ENCODE results near the gene SRPK2. TPM values are rescaled to one million over a fixed set of nuclear protein-coding genes. Genes with fewer than 3 reads are reported as not detected.
A peak's percentile ranks its signal among the peaks of the same experiment; 100 is the strongest.

Gene SRPK2
- total and polyA plus RNA-seq, 2 of the 8 experiments (the other 6 are each of a cell fraction or from before 2014, with no cell fraction given), result 10.0 to 47.1 TPM

DNA sequence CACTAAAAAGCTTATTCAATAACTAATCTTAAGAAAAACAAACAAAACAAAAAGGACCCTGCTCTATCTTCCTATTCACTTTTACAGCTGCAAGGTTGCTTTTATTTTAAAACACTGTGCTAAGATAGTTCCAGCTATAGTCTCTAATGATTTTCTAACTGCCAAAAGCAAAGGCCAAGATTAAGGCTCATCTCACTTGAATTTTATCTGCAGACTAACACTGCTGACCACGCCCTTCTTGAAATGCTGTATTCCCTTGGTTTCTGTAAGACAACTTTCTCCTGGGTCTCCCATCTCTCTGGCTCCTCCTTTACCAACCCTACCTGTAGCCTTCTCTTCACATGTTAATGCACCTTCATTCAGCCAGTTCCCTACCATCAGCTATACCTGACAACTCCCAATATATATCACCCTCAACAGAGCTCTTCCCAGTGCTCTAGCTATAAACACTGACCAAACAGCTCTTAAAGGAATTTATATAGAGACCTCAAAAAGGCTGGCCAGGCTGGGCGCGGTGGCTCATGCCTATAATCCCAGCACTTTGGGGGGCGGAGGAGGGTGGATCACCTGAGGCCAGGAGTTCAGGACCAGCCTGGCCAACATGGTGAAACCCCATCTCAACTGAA lies 11.7 kb downstream of the SRPK2 start:
- Histone ChIP-seq H3K4me3 (ENCODE audit: extremely low read depth in 1 of 4, insufficient read depth in 2 of 4, low read depth in 3 of 4, low read length in 4 of 4) (no peak overlapping the region), H4K5ac (ENCODE audit: insufficient read length, low read depth, low read length) (no peak overlapping the region), H3K56ac (replicated peaks; ENCODE audit: insufficient read length, low read depth, low read length) (no peak overlapping the region), H2BK20ac (ENCODE audit: low read length) (no peak overlapping the region), H3K36me3 (ENCODE audit: control insufficient read depth in 2 of 4, insufficient read depth in 4 of 4, low read length in 3 of 4) (no peaks in the 10 kb centered on the region), H3K9me3 (ENCODE audit: insufficient read depth in 2 of 2, low read depth in 1 of 2, low read length in 1 of 2) (no peaks in the 10 kb centered on the region), H2BK15ac (ENCODE audit: low read length) (no peak overlapping the region), H2BK12ac (ENCODE audit: low read depth, low read length) (no peak overlapping the region), H3K4me2 (ENCODE audit: insufficient read depth in 1 of 2, low read depth in 2 of 2, low read length in 2 of 2) (0 out of 4 replicates have a peak overlapping the region, but pooled peaks of 1 of the 2 experiments have one; percentile 7), H2AK5ac (ENCODE audit: low read depth, low read length) (no peak overlapping the region), H3K9ac (replicated peaks in 1 of 4; ENCODE audit: extremely low read depth in 1 of 4, low read depth in 3 of 4, low read length in 3 of 4) (no peak overlapping the region), H3K4ac (replicated peaks; ENCODE audit: insufficient read length, low read depth, low read length) (no peak overlapping the region), H3K27me3 (replicated peaks in 1 of 4; ENCODE audit: control insufficient read depth in 3 of 4, extremely low read depth in 1 of 4, insufficient read depth in 3 of 4, low read length in 3 of 4) (no peaks in the 10 kb centered on the region; a peak in 1 of 7 replicates), H3K18ac (ENCODE audit: extremely low read depth, low read length) (no peak overlapping the region), H3K79me2 (ENCODE audit: control insufficient read depth in 1 of 2, insufficient read depth in 2 of 2, low read length in 2 of 2) (peaks cover 3 to 88% of the 10 kb centered on the region in 2 experiments), H3K79me1 (ENCODE audit: low read depth, low read length) (no peaks in the 10 kb centered on the region; the same call in 1 of the 2 replicates), H4K91ac (replicated peaks; ENCODE audit: insufficient read length, low read length) (no peak overlapping the region), H2BK120ac (replicated peaks; ENCODE audit: low read depth, low read length) (no peak overlapping the region), H4K8ac (ENCODE audit: extremely low read depth, insufficient read depth, low read length) (no peak overlapping the region), H3K14ac (ENCODE audit: insufficient read length) (no peak overlapping the region), H2AFZ (ENCODE audit: low read length) (no peak overlapping the region), H2BK5ac (ENCODE audit: low read depth, low read length) (no peak overlapping the region), H4K20me1 (replicated peaks in 1 of 2; ENCODE audit: control insufficient read depth in 1 of 2, insufficient read depth in 2 of 2, low read length in 2 of 2) (peaks cover 6 to 19% of the 10 kb centered on the region in 2 experiments), H3K23me2 (ENCODE audit: low read depth, low read length) (no peaks in the 10 kb centered on the region; the same call in 1 of the 2 replicates), H3K23ac (ENCODE audit: insufficient read length) (no peak overlapping the region), H3K27ac (ENCODE audit: low read depth, low read length) (no peak overlapping the region), H3K4me1 (replicated peaks in 1 of 4; ENCODE audit: control insufficient read depth in 3 of 4, insufficient read depth in 4 of 4, low read length in 3 of 4) (peaks cover 1 to 7% (median 3%) of the 10 kb centered on the region in 4 experiments; a peak in 5 of 7 replicates)
- POLR2A ChIA-PET (ENCODE audit: partially characterized antibody), result interaction anchor here (0.9 to 5.1 kb wide), 2 partner anchors 10 to 25 kb away, joined by 3 to 28 read pairs; partner anchors contain the start of gene SRPK2
- CTCF ChIA-PET (ENCODE audit: partially characterized antibody), result interaction anchor here (0.6 to 1.6 kb wide), 6 partner anchors 9 to 368 kb away, joined by 3 to 10 read pairs (median 4); no protein-coding TSS in a partner anchor
- FAIRE-seq (peak; percentile 85), DNase-seq (ENCODE audit: low read depth in 1 of 2, low spot score in 2 of 2) (no peak)
- WGBS, 2 experiments (ENCODE audit: extremely low coverage in 1 of 2, insufficient coverage in 1 of 2, insufficient read length in 1 of 2, insufficient replicate concordance in 2 of 2, low coverage in 1 of 2, low lambda C conversion rate in 2 of 2, missing lambda C conversion rate in 1 of 2), result 27% methylated on average over 4 of the region's 4 CpGs; no CpG with 5 or more reads in 1 of the 2 experiments
- no peak for TF ChIP-seq CEBPB (IDR thresholded peaks at IDR 0.05; ENCODE audit: low read depth, low read length)
